SIG-M5 treated with dmso at 0.1 percent for 504 hours (cell line): ENCODE results near the gene RRBP1.
"Not testable (repeated sequence)": the region's sequence is repeated elsewhere in the genome, so short reads cannot be mapped to it uniquely, and the experiment has no call there.

Source experiments
- DNase-seq: peaks from one replicate; lab custom pipeline; 2025; ENCODE audit not compliant: unreplicated experiment; lab: John Stamatoyannopoulos, UW

The RRBP1 gene

GRCh38 chr20:17664025-17664633, 17.9 kb downstream of the RRBP1 start:
- DNase-seq = no peak

- no peak for DNase-seq
Observed at GRCh38 chr20:17663486-17663885, 18.6 kb downstream of the RRBP1 start.

GRCh38 chr20:17663040-17663399, 19.0 kb downstream of the RRBP1 start:
- no peak for DNase-seq

- DNase-seq = no peak
Observed at GRCh38 chr20:17662333-17663039, 19.6 kb downstream of the RRBP1 start.

- no peak for DNase-seq
Observed at GRCh38 chr20:17661121-17661744, 20.8 kb downstream of the RRBP1 start.

- no peak for DNase-seq
Observed at GRCh38 chr20:17660667-17661066, 21.4 kb downstream of the RRBP1 start.

GRCh38 chr20:17659801-17660200, 22.2 kb downstream of the RRBP1 start:
- DNase-seq = no peak

- DNase-seq = not testable (repeated sequence)
Observed at GRCh38 chr20:17659344-17659743, 22.7 kb downstream of the RRBP1 start.

- DNase-seq = no peak
Observed at GRCh38 chr20:17658648-17658993, 23.4 kb downstream of the RRBP1 start.

- no peak for DNase-seq
Observed at GRCh38 chr20:17657898-17658647, 24.0 kb downstream of the RRBP1 start.

GRCh38 chr20:17657079-17657825, 24.8 kb downstream of the RRBP1 start:
- no peak for DNase-seq

GRCh38 chr20:17655865-17656479, 26.1 kb downstream of the RRBP1 start:
- DNase-seq = no peak

- no peak for DNase-seq
Observed at GRCh38 chr20:17655286-17655651, 26.8 kb downstream of the RRBP1 start.

- no peak for DNase-seq
Observed at GRCh38 chr20:17654649-17655285, 27.3 kb downstream of the RRBP1 start.

- no peak for DNase-seq
Observed at GRCh38 chr20:17653835-17654648, 28.0 kb downstream of the RRBP1 start.

- no peak for DNase-seq
Observed at GRCh38 chr20:17652411-17652810, 29.6 kb downstream of the RRBP1 start.

- no peak for DNase-seq
Observed at GRCh38 chr20:17651760-17652388, 30.2 kb downstream of the RRBP1 start.

GRCh38 chr20:17651129-17651759, 30.8 kb downstream of the RRBP1 start:
- no peak for DNase-seq
